PC-9 (cell line): ENCODE results near the gene LNX1. TPM values are rescaled to one million over a fixed set of nuclear protein-coding genes. Genes with fewer than 3 reads are reported as not detected.

Source experiments
- BruUV-seq: library from RNA; stranded (reverse); fragments of 400-500 nt; replicated peaks from 2 replicates; lab custom pipeline; 2021; lab: Mats Ljungman, UMichigan
- CTCF ChIA-PET: fragments of 300-600 bp; sonication (Branson Sonifier 250); formaldehyde crosslinking; loops from one replicate; lab custom pipeline; 2022; ENCODE audit warnings: antibody characterized with exemption; lab: Charles Lee
- POLR2A ChIA-PET: fragments of 300-600 bp; sonication (Branson Sonifier 250); formaldehyde crosslinking; loops from one replicate; lab custom pipeline; 2022; ENCODE audit warnings: antibody characterized with exemption; ENCODE audit not compliant: unreplicated experiment; lab: Charles Lee
- DNase-seq, 2 experiments: peaks; one replicate each; pipeline versions ENCODE4 v3.0.0 to v3.0.0-alpha.2; 2015 to 2022; ENCODE audit warnings: mixed read lengths in 1 of 2
- H2AFZ ChIP-seq: fragments of 200-600 bp; sonication (generic); 2 replicates; pipeline ENCODE4 v1.8.1; 2017; ENCODE audit warnings: antibody characterized with exemption
- H3F3A ChIP-seq: fragments of 200-600 bp; sonication (generic); 2 replicates; pipeline ENCODE4 v1.8.1; 2017; ENCODE audit warnings: antibody characterized with exemption, mild to moderate bottlenecking, low read depth; ENCODE audit not compliant: insufficient read depth
- H3K27ac ChIP-seq: fragments of 200-600 bp; sonication (generic); 2 replicates; pipeline ENCODE4 v1.6.1; 2016; ENCODE audit warnings: mixed run types
- H3K27me3 ChIP-seq: fragments of 200-600 bp; sonication (generic); 2 replicates; pipeline ENCODE4 v1.6.1; 2016; ENCODE audit warnings: low read depth, mixed run types; ENCODE audit not compliant: insufficient read depth
- H3K36me3 ChIP-seq: fragments of 200-600 bp; sonication (generic); 2 replicates; pipeline ENCODE4 v1.6.1; 2016; ENCODE audit warnings: low read depth, mixed run types
- H3K4me1 ChIP-seq: fragments of 200-600 bp; sonication (generic); replicated peaks from 2 replicates; pipeline ENCODE4 v1.6.1; 2016; ENCODE audit warnings: mixed run types; ENCODE audit not compliant: insufficient read depth
- H3K4me2 ChIP-seq: fragments of 200-600 bp; sonication (generic); 2 replicates; pipeline ENCODE4 v1.6.1; 2017; ENCODE audit warnings: mixed run types
- H3K4me3 ChIP-seq: fragments of 200-600 bp; sonication (generic); 2 replicates; pipeline ENCODE4 v1.6.1; 2016; ENCODE audit warnings: mixed run types
- H3K79me2 ChIP-seq: fragments of 200-600 bp; sonication (generic); 2 replicates; pipeline ENCODE4 v1.6.1; 2017; ENCODE audit warnings: low read depth, mixed run types
- H3K9me2 ChIP-seq: fragments of 200-600 bp; sonication (generic); 2 replicates; pipeline ENCODE4 v1.8.1; 2017; ENCODE audit warnings: mild to moderate bottlenecking; ENCODE audit not compliant: insufficient read depth
- H3K9me3 ChIP-seq: fragments of 200-600 bp; sonication (generic); 2 replicates; pipeline ENCODE4 v1.8.1; 2016; ENCODE audit warnings: low read depth; ENCODE audit not compliant: insufficient read depth
- H4K20me1 ChIP-seq: fragments of 200-600 bp; sonication (generic); 2 replicates; pipeline ENCODE4 v1.8.1; 2017; ENCODE audit not compliant: insufficient read depth
- CTCF ChIP-seq: fragments of 200-600 bp; sonication (generic); conservative IDR thresholded peaks from 2 replicates; pipeline ENCODE4 v1.6.1; 2017; ENCODE audit warnings: mixed run types, antibody characterized with exemption, mild to moderate bottlenecking, moderate library complexity
- EZH2 ChIP-seq: fragments of 200-600 bp; sonication (generic); IDR thresholded peaks from 2 replicates; pipeline ENCODE4 v1.8.0; 2017; ENCODE audit warnings: antibody characterized with exemption, low read depth
- intact Hi-C: fragments of 100-400 bp; cut with micrococcal nuclease; formaldehyde crosslinking; loops from one replicate; pipeline ENCODE4 v1.10.0; 2022; ENCODE audit not compliant: unreplicated experiment
- total RNA-seq: library from RNA; stranded (reverse); gene quantifications from 2 replicates; pipeline ENCODE4 v1.2.3, GENCODE V29; 2021

The LNX1 gene
- total RNA-seq, 1 experiment from 2014 or later: 3.4 TPM

GRCh38 chr4:53598483-53598882, 7.2 kb upstream of the LNX1 start:
- Histone ChIP-seq H3K4me3 (no peak overlapping the region), H3K27ac (no peak overlapping the region), H3K27me3 (no peaks in the 10 kb centered on the region), H3K9me3 (no peaks in the 10 kb centered on the region; the same call in 1 of the 2 replicates), H2AFZ (no peak overlapping the region), H3K79me2 (no peaks in the 10 kb centered on the region), H3K4me2 (no peak overlapping the region), H3K9me2 (no peaks in the 10 kb centered on the region), H4K20me1 (no peaks in the 10 kb centered on the region), H3K36me3 (no peaks in the 10 kb centered on the region), H3K4me1 (peaks cover 21% of the 10 kb centered on the region), H3F3A (0 out of 2 replicates have a peak, but pooled peaks cover 3% of the 10 kb centered on the region)
- DNase-seq: no peak
- TF ChIP-seq CTCF: no peak
- TF ChIP-seq EZH2: no peak
- CTCF ChIA-PET: no interaction called here
- POLR2A ChIA-PET: no interaction called here
- intact Hi-C loops: no loop called here
- BruUV-seq: no TSS peak

- Histone ChIP-seq H3F3A (peaks cover 11% of the 10 kb centered on the region; the same call in 1 of the 2 replicates), H3K9me2 (no peaks in the 10 kb centered on the region), H4K20me1 (no peaks in the 10 kb centered on the region), H3K4me3 (no peak overlapping the region), H2AFZ (no peak overlapping the region), H3K27ac (no peak overlapping the region), H3K4me1 (peaks cover 37% of the 10 kb centered on the region), H3K36me3 (no peaks in the 10 kb centered on the region), H3K4me2 (no peak overlapping the region), H3K27me3 (no peaks in the 10 kb centered on the region), H3K79me2 (no peaks in the 10 kb centered on the region), H3K9me3 (no peaks in the 10 kb centered on the region; the same call in 1 of the 2 replicates)
- no peak for DNase-seq
- no TSS peak for BruUV-seq
- CTCF ChIA-PET: no interaction called here
- TF ChIP-seq CTCF: no peak
- TF ChIP-seq EZH2: no peak
- POLR2A ChIA-PET: no interaction called here
- intact Hi-C loops: no loop called here
Measured at GRCh38 chr4:53596901-53597300, 5.6 kb upstream of the LNX1 start.

- peaks cover 30% of the 10 kb centered on the region for H3K4me1 ChIP-seq
- intact Hi-C loops: no loop called here
- H3K4me3 ChIP-seq: no peak overlapping the region
- H4K20me1 ChIP-seq: no peaks in the 10 kb centered on the region
- H3K9me2 ChIP-seq: no peaks in the 10 kb centered on the region
- H3K4me2 ChIP-seq: no peak overlapping the region
- no peak overlapping the region for H2AFZ ChIP-seq
- no peak for DNase-seq
- TF ChIP-seq CTCF: no peak
- no peak for TF ChIP-seq EZH2
- no peaks in the 10 kb centered on the region; the same call in 1 of the 2 replicates for H3K9me3 ChIP-seq
- CTCF ChIA-PET: no interaction called here
- POLR2A ChIA-PET: no interaction called here
- H3F3A ChIP-seq: peaks cover 14% of the 10 kb centered on the region; the same call in 1 of the 2 replicates
- no peak overlapping the region for H3K27ac ChIP-seq
- H3K27me3 ChIP-seq: no peaks in the 10 kb centered on the region
- H3K79me2 ChIP-seq: no peaks in the 10 kb centered on the region
- no peaks in the 10 kb centered on the region for H3K36me3 ChIP-seq
- BruUV-seq: no TSS peak
Measured at GRCh38 chr4:53595834-53596233, 4.5 kb upstream of the LNX1 start.
